DMS53 treated with DMSO at 0.1 percent for 48 hours (cell line): ENCODE data around the gene TRIM27.
A peak's percentile ranks its signal among the peaks of the same experiment; 100 is the strongest.
"Not testable (repeated sequence)": the region's sequence is repeated elsewhere in the genome, so short reads cannot be mapped to it uniquely, and the experiment has no call there.

Experiments
- DNase-seq: peaks from one replicate; lab custom pipeline; 2025; ENCODE audit not compliant: unreplicated experiment; lab: John Stamatoyannopoulos, UW

TRIM27 gene

DNA sequence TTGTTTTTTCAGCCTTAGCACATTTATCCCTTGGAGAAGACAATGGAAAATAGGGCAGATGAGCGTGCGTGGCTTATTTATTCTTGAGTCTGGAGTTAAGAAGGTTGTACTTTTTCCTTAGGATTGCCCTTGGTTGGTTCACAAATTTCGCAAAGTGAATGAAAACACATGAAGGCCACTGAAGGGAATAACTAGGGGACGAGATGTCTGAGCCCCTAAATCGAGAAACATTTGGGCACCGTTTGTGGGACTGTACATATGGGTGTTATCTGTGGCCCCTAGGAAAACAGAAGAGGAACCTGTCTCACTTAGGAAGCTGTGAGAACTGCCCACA lies 19.4 kb upstream of the TRIM27 start:
- peak; percentile 25 for DNase-seq

DNA sequence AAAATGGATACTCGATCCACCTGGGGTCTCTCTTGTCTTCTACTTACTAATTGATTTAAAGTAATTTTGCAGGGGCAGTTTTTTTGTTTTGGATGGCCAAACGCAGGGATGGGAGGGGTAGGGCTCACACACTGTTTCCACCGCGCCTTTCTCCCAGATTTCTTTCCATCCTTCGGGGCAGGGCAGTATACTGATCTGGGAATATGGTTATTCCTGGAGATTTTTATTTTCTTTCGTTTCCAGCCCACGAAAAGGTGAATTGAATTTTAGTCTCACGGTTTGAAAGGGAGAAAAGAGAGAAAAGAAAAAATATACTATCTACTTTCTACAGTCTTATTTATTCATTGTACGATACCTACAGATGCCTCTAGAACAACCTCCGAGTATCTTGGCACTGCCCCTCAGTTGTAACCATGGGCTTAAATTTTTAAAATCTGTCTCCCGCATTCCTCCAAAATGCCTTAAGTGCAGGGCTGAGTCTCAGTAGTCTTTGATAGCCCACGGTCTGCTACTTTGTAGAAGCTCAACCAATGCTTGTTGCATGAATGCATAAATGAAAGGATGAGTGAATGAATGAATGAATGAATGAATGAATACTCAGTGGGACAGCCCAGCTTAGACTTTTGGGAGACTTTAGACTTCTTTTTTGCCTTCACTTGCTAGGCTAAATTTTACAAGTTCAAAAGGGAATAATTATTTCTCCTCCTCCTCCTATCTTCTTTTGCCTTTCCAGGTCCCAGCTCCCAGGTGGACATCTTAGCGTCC lies 18.1 kb upstream of the TRIM27 start:
- DNase-seq = no peak

DNA sequence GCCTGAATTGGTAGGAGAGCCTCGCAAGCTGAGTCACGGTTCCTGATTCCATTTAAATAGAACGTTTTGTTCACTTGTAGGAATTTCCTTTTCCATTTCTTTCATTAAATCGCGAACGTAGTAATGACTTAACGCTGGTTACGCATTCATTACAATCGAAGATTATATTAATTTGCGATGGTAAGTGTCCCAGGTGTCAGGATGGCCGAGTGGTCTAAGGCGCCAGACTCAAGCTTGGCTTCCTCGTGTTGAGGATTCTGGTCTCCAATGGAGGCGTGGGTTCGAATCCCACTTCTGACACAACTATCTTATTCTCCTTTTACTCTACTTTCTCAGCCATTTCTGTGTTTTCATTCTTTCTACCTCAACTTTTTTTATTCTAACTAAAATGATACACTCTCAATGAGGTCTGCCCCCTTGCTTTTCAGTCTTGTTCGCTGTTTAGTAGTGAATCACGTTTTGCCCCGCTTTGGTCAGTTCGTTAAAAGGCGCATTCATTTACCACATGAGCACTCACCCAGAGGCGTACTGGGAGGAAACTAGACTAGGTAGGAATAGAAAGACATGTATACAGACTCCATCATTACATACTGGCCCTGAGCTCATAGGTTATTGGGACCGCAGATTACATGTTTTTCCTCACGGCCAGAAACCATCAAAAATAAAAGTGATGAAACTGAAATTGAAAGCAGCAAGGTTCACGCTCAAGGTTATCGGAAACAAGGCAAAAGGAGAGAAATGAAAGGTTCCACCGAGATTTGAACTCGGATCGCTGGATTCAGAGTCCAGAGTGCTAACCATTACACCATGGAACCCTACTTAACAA lies 17.3 kb upstream of the TRIM27 start:
- DNase-seq = peak; percentile 91

DNA sequence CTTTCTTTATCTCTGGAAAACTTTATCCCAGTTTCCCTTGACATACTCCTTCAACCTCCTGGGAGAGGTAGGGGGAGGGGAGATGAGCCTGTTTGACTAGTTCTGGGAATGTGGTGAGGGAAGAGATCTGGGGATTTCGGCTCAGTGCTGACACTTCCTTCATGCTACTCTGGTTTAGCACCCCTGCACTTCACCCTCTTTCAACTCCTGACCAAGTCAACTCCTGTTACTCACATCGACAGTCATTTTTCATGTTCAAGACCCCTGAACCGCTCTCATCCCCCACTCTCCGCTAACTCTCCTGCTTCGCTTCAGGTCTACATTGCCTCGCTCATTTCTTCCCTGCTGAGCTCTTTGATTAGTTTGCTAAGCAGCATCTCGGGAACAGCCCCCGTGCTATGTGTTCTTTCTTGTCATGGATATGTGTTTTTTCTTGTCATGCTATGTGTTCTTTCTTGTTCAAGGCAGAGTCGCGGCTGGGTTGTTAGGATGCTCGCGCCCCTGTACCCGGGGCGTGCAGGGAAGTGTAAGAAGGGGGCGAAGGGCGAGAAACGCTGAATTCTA lies 16.6 kb upstream of the TRIM27 start:
- peak; percentile 86 for DNase-seq

DNA sequence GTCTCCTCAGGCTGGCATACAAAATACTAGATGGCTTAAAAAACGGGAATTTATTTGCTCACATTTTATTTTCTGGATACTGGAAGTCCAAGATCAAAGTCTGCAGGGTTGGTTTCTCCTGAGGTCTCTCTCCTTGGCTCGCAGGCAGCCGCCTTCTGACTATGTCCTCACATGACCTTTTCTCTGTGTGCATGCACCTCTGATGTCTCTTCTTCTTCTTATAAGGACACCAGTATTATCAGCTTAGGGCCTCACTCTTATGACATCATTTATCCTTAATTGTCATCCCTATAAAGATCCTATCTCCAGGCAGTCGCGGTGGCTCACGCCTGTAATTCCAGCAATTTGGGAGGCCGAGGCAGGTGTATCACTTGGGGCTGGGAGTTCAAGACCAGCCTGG lies 9.3 kb upstream of the TRIM27 start:
- no peak for DNase-seq

DNA sequence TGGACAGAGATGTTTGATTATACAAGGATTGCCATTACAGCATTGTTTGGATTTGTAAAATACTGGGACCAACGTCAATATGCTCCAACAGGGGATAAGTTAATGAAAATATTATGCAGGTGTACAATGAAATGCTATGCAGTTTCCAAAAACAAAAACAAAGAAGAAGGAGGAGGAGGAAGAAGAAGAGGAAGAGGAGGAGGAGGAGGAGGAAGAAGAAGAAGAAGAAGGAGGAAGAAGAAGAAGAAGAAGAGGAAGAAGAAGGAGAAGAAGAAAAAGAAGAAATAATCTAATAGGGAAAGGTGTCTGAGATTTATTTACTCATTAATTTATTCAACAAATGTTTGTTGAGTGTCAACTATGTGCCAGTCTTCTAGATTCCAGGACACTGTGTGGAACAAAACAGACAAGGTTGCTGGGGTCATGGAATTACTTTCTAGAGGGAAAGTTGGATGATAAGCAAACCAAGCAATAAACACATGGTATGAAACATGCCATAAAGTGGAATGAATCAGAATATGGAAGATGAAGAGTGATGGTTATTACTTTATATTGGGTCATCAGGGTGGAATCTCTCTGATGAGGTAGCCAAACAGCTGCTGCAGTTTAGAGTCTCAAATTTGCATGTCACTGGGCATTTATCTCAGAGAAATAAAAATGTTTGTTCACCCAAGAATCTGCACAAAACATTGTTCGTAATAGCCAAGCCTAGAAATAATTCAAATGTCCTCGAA lies 6.3 kb upstream of the TRIM27 start:
- no peak for DNase-seq

DNA sequence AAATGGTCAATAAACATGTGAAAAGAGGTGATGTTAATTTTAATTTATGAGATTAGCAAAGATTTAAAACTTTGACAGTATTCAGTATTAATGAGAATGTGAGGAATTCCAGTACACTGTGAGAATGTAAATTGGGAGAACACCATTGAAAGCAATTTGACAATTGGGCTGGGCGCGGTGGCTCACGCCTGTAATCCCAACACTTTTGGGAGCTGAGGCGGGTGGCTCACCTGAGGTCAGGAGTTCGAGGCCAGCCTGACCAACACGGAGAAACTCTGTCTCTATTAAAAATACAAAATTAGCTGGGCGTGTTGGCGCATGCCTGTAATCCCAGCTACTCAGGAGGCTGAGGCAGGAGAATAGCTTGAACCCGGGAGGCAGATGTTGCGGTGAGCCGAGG lies 5.6 kb upstream of the TRIM27 start:
- DNase-seq = not testable (repeated sequence)

DNA sequence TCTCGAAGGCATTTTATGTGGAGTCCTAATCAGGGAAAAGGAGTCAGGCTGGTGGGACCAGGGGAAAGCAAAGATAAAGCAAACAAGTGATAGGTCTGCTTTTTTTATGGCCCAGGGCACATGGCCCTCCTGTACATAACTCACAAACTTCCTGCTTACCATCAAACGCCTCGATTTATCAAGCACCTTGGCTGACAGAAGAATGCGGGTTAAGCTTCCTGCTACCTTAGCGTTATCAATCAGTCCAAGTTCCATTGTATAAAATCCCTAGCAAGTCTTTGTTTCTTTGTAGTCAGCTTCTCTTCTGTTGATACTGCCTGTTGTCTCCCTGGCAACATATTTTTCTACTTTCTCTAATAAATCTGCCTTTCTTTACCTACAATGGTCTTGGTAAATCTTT lies 4.1 kb upstream of the TRIM27 start:
- no peak for DNase-seq

DNA sequence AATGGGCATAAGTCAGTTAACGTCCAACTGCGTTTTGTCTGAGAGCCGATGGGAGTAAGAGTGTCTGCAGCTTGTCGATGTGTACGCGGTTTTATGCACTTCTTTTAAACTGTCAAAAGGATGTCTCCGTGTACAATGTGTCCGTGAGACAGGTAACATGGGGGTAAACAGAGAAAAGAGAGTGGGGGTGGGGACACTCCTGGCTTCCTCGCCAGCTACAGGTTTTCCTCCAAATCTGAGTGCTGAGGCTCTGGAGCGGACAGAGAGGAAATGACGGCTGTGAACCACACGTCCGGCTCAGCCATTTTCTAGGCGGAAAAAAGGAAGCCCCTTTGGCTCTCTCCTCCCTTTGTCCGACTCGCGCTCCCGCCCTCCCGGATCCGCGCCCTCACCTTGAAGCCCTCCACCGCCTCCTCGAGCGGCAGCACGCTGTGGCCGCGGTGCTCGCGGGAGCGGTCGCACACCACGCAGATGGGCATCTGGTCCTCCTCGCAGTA lies 916 bp downstream of the TRIM27 start:
- peak; percentile 39 for DNase-seq

DNA sequence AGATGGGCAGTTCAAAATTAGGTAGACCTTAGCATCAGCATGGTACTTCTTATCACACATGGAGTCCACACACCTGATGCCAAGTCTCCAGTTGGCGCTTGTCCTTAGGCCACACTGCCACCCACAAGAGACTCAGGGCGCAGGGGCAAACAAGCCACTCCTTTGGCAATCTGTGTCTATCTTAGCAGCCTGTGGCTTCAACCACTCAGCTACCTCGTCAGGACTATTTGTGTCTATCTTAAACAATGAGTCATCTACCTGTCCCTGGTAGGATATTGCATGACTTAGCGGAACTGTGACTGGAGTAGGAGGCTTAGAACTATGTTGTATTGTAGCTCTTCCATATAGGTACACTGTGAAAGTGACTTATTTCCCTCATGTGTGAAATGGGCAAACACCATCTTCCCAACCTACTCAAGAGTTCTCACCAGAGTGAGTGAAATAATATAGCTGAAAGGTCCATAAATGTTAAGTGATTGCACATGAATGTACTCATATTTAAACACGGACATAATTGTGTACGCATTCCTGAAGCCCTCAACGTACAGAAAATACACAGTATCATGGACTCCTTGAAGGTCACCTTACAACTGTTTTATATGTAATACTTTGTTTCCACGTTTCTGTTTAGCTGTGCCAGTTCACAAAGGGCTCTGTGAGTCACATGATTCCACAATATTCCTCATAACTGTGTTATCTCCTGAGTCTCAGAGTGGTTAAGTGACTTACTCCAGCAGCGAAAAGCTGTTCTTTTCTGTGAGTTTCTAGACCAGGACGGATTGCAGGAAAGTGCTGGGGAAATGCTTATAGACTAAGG lies 1.6 kb downstream of the TRIM27 start:
- DNase-seq = peak; percentile 71

DNA sequence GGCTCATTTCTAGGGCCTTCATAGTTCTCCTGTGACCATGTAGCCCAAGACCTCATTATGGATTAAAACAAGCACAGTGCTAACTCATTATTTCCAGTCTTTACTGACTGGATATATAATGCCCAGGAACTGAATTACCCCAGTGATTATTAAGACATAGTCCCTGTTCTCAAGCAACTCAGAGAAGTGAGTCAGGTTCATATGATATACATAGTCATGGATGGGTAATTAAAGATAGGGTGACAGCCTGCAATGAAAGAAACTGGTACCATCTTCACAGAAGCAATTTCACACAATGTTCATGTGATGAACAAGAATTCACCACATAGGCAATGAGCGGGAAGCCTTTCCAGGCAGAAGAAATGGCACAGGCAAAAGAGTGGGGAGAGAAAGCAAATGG lies 3.5 kb downstream of the TRIM27 start:
- no peak for DNase-seq

DNA sequence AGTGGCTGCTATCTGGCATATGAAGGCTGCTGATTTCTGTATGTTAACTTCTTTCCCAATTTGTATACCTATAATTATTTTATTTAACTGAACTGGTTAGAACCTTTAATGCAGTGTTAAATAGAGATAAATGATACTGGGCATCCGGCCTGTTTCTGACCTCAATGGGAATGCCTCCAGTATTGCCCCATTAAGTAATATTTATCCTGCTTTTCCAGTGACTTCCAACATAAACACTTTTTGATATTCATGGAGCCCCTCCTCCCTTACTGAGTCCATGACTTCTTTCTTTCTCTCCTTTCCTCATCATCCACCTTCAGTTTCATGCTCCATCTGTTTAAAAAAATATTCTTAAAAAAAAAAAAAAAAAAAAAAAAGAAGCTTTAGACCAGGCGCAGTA lies 8.8 kb downstream of the TRIM27 start:
- no peak for DNase-seq

DNA sequence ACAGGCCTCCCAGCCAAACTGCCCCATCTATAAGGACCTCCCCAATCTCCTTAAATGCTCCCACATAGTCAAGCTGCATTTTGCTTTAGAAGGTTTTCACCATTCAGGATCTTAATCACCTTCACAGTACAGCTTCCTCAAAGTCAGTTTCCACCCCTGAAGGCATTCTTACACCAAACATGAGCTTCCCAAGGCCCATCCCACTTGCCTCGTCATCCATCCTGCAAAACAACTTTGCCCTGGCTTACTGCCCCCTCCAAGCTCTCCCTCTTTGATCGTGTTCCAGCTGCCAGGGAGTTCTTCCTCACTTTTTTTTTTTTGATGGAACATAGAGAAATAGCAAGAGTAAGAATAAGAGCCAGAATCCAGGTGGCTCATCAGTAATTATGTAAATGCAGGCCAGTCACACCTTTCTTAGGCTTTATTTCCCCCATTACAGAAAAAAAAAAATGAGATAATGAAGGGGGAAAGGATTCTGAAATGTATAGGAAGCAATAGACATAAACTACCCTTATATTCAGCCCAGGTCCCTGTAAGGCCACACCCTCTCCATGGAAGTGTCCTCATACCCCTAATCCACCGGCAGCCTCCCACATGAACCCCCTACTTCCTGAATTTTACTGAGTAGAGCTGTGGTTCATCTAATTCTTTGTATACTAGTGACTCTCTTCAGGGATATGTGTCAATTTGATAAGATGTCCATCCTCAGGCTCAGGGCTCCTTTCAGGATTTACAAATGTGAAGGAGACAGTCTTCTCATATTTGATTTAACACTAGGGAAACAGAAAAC lies 12.7 kb downstream of the TRIM27 start:
- DNase-seq = no peak

DNA sequence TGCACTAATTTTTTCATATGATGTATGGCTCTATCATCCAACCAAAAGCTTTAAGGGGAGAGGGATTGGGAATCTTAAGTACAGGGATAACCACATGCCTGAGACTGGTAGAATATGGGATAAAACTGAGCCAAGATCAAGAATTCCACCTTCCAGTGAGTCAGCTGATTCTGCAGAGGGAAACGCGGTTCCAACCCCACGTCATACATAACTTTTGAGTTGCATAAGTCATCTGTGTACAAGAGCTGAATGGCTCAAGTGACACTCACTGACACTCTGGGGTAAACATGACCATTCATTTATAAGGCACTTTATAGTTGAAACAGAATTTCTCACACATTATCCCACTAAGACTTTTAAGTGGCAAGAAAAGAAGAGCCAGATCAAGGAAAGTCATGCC lies 16.4 kb downstream of the TRIM27 start:
- DNase-seq = no peak

DNA sequence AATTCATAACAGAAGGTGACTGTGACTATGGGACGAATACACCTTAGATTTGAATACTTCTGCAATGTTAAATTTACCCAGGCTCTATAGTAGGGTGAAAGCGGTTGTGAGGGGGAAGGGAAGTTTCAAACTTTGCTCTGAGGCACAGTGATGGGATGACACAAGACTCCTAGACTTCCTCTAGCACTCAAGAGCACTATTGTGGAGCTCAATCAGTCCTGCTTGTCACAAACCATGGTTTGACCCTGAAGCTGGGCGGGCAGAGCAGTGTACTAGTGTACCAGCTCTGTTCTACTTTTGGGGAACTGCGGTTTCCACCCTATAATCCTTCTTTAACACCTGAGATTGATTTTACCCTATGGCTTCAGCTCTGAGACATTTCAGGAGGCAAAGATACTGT lies 17.1 kb downstream of the TRIM27 start:
- DNase-seq = no peak

DNA sequence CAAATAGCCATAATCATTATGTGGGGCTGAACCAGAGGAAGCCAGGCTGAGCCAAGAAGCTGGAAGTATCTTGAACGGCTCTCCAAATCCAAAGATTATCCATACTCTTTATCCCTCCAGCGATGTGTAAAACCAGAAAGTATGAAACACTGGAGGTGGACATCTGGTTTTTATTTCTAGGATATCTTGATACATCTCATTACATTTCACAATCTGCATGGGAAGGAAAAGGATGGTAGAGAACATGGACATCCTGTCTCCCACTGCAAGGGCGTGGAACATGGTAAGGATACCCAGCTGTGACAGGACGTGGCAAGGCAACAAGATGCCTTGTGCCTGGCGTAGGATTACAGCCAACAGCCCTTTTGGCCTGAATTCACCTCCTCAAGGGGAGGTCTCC lies 20.1 kb downstream of the TRIM27 start:
- no peak for DNase-seq

DNA sequence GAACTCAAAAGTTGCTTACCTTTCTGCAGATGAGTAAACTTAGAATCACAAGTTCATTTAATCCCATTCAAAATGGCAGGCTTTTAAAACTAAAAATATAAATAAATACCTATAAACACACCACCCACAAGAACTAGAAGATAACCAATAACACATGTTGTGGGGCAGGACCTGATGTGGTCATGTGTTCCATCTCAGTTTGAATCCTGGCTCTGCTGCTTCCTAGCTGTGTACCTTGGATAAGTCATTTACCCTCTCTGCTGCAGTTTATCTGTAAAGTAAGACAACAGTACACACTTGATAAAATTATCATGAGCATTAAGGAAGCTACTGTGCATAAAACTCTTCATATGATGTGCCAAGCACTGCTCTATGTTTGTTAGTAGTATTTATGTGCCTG lies 22.0 kb downstream of the TRIM27 start:
- no peak for DNase-seq

DNA sequence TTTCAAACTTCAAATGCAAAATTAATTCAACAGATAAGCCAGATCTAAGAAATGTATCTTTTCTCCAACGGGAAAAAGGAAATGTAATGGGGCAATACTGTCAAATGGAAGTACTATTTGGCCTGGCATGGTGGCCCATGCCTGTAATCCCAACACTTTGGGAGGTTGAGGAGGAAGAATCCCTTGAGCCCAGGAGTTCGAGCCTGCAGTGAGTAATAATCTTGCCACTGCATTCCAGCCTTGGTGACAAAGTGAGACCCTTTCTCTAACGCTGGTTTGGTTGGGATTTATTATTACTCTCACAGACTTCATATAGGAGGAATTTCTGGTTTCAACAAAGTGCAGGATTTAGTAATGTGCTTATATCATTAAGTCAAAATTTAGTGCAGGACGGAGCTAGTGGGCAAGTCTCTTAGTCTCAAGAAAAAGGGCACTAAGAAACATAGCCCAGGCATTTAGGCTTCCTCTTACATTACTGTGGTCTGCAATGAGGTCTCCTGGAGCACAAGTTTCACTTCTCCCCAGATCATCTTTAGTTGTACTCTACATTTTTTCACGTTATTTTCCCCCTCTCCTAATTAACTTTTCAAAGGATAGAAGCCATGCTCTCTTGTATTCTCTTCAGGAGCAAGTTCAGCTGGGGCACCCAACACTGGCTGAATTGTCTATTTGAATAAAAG lies 23.1 kb downstream of the TRIM27 start:
- DNase-seq = no peak

DNA sequence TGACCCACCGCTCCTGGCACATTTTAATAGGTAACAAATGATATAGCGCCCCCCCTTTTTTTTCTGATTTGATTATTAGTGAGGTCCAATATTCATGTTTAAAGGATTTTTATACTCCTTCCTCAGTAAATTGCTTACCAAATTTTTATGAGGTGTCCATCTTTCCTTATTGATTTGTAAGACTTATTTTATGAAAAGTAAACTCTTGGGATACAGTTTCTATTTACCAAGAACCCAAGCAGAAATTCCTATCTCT lies 25.1 kb downstream of the TRIM27 start:
- no peak for DNase-seq

DNA sequence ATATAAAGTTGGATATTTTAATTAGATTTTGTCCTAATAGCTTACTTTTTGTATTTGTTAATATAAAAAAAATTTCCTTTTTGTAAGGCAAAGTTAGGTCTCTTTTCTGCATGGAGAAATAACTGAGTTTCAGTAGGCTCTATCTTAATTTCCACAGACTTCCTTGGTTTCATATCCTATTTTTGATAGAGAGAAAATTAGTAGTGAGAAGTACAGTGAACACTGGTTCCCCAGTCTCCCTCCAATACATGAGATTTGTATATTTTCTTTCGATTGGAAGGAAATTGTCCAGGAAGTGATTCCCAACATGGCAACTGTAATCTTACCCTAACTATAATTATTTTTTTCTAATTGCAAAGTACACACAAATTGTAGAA lies 26.4 kb downstream of the TRIM27 start:
- no peak for DNase-seq
